Ovary (tissue), 3 donors: Measurements from ENCODE around the gene CUEDC2.

Experiments
- CTCF ChIP-seq, 3 donors: fragments of 450-650 bp in 2 of 3; fragments of 200-600 bp in 1 of 3; IDR thresholded peaks; one replicate each; pipeline versions ENCODE4 v1.5.1 to v1.8.0; 2016 to 2022; ENCODE audit warnings: antibody characterized with exemption in 3 of 3, mild to moderate bottlenecking in 1 of 3
- POLR2A ChIP-seq: fragments of 450-650 bp; IDR thresholded peaks from one replicate; pipeline ENCODE4 v1.6.1; 2017; ENCODE audit warnings: antibody characterized with exemption, mild to moderate bottlenecking, moderate library complexity
- donor health status: DM: no; HTN: no; CAD: no.

DNA sequence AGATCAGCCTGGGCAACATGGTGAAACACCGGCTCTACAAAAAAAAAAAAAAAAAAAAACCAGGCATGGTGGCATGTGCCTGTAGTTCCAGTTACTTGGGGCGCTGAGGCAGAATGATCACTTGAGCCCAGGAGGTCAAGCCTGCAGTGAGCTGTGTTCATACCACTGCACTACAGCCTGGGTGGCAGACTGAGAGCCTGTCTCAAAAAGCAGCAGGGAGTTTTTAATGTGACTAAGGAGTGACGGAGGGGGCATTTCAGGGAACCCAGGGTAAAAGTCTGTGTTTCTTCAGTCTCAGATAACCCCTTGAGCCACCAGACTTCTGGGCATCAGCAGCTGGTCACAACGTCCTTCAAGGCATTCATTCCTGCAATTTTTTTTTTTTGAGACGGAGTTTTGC is 21.1 kb upstream of the CUEDC2 start:
- no peak for TF ChIP-seq POLR2A
- TF ChIP-seq CTCF (IDR thresholded peaks at IDR 0.05): no peak
